T-helper 9 cell (primary cell): ENCODE data around the gene ATRNL1.
"Not testable (repeated sequence)": the region's sequence is repeated elsewhere in the genome, so short reads cannot be mapped to it uniquely, and the experiment has no call there.

ENCODE experiments used
- DNase-seq: peaks from one replicate; pipeline ENCODE4 v3.0.0-alpha.2; 2020

ATRNL1 gene

DNA sequence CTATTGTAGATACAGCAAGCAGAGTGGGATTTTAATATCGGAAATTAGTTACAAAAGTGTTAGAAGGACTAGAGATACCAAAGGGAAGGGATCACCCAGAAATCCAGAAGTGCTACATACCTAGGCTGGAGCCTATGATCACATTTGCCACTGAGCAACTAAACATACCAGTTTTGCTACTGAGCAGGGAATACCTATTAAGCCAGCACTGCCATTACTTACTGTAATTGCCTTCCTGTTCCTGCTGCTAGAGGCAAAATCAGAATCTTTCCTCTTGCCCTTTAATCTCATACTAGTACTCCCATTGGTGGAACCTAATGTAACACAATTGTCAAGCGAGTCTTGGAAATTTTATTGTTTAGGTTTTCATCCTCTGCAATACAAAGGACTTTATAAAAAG, 121.7 kb downstream of the ATRNL1 start:
- no peak for DNase-seq

DNA sequence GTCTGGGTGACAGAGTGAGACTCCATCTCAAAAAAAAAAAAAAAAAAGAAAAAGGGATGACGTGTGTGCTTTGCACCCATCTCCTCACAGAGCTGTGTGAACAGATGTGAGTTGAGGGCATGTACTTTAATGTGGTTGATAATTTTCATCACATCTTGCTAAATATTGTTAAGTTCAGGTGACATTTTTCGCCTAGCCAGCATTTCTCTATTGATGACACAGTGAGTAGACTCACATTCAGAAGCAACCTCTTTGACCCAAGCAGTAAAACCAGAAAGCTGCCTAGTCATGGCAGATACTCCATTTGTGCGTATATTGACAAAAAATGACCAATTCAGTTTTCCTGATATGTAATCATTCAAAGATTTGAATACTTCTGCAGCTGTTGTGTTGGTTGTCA, 126.0 kb downstream of the ATRNL1 start:
- no peak for DNase-seq

DNA sequence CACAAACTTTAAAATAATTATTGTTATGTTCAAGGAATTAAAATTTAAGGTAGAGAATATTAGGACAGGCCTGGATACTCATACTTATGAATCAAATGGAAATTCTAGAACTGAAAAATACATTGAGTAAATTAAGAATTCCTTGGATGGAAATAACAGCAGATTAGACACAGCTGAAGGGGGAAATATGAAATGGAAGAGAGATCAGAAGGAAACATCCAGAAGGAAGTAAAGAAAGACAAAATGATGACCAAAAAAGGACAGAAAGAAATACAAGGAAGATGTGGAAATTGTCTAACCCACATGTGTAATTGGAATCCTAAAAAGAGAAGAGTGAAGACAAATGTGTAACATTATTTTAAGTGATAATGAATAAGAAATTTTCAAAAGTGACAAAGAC, 128.9 kb downstream of the ATRNL1 start:
- DNase-seq, result no peak

DNA sequence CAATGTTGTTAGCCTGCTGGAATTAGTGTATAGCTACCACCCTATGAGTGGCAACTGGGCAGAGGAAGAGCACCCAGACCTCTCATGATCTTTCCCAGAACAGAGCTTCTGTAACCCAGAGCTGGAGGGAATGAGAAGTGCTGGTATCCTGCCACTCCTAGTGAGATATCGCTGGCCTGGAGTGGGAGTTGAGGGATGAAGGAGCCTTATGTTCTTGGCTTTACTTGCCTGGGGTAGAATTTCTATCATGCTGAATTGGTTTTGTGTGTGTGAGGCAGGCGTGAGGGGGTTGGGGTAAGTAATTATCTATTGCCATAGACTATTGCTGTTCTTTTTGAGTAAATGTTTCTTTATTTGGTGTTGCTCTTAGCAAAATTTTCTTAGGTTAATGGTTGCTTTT, 146.6 kb downstream of the ATRNL1 start:
- no peak for DNase-seq

DNA sequence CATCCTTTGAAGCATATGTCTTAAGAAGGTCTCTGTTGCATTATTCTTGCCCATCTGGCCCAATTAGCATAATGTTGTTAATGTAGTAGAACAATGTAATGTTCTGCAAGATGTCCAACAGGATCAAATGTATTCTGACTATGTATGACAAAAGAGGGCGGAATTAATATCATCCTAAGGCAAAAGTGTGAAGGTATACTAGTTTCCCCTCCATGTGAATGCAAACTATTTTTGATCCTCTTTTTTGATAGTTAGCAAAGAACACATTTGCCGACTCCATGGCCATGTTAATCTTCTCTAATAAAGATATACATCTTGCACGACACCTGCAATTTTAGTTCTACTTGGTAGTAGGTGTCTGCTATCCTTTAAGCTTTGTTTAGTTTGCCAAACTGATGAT, 157.6 kb downstream of the ATRNL1 start:
- no peak for DNase-seq

DNA sequence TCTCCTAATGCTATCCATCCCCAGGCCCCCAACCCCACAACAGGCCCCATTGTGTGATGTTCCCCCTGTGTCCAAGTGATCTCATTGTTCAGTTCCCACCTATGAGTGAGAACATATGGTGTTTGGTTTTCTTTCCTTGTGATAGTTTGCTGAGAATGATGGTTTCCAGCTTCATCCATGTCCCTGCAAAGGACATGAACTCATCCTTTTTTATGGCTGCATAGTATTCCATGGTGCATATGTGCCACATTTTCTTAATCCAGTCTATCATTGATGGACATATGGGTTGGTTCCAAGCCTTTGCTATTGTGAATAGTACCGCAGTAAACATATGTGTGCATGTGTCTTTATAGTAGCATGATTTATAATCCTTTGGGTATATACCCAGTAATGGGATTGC, 160.6 kb downstream of the ATRNL1 start:
- DNase-seq, result not testable (repeated sequence)

DNA sequence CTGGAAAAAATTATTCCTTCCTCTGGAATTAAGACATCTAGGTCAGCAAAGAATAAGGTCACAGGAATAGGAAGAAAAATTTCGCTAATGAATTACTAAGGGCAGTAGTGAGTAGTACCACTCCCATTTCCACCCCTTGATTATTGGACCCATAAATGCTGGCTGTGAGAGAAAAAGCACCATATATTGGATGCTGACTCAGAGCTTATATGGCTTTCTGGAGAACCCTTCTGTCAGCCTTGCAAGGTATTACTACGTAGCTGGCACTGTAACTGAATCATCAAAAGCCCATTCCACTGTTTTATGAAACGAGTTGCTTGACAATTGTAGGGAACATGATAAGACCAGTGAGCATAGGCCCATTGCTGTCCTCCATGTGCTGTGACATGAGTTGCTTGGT, 179.3 kb downstream of the ATRNL1 start:
- DNase-seq, result no peak

DNA sequence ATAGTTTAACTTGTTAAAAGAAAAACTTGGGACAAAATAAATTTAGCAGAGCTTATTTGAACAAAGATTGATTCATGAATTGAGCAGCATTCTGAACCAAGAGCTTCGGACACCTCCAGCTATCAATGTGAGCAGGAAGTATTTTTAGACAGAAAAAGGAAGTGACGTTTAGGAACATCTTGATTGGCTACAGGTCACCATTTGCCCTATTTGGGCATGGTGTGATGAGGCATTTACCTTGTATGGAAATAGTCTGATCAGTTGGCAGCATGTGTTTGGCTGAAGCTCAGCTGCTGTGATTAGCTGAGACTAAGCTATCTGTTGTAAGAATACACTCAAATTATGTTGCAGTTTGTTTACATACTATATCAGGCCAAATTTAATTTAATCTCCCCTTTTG, 185.1 kb downstream of the ATRNL1 start:
- no peak for DNase-seq

DNA sequence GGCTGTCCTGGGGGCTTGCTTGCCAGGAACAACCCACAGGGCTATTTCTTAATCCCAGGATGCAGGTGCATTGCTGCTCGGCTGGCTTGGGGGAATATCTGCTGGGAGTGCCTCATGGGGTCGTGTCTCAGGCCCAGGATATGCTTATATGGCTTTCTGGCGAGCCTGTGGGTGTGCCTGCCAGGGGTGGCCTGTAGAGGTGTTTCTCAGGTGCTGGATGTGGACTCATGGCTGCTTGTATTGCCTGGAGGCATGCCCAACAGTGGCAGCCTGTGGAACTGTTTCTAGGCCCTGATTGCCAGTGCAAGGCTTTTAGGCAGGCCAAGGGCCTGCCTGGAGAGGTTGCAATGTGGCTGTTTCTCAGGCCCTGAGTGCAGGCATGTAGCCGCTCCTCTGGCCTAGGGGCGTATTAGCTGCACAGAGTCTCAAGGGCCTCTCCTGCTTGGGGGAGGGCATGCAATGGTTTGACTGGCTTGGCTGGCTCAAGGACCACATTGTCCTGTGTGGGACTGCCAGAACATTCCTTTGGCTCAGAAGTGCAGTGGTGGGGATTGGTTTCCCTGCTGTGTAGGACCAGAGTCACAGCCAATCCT, 202.1 kb downstream of the ATRNL1 start:
- DNase-seq, result no peak

DNA sequence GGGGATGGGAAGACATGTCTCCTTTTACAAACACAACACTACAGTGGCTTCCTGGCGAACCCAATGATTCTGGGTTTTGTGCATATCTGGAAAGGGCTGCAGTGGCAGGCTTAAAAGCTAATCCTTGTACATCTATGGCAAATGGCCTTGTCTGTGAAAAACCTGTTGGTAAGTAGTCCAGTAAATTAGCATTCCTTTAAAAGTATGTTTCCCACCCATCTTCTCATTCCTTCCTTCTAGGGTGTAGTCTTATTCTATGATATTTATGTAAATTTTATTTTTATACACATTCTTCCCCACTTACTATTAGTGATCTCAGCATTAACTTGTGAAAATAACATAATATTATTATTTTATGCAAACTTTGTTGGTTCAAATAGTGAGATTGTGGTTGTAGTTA, 206.9 kb downstream of the ATRNL1 start:
- no peak for DNase-seq

DNA sequence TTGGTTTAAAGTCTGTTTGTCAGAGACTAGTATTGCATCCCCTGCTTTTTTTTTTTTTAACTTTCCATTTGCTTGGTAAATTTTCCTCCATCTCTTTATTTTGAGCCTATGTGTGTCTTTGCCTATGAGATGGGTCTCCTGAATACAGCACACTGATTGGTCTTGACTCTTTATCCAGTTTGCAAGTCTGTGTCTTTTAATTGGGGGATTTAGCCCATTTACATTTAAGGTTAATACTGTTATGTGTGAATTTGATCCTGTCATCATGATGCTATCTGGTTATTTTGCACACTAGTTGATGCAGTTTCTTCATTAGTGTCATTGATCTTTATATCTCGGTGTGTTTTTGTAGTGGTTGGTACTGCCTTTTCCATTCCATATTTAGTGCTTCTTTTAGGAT, 226.5 kb downstream of the ATRNL1 start:
- not testable (repeated sequence) for DNase-seq

DNA sequence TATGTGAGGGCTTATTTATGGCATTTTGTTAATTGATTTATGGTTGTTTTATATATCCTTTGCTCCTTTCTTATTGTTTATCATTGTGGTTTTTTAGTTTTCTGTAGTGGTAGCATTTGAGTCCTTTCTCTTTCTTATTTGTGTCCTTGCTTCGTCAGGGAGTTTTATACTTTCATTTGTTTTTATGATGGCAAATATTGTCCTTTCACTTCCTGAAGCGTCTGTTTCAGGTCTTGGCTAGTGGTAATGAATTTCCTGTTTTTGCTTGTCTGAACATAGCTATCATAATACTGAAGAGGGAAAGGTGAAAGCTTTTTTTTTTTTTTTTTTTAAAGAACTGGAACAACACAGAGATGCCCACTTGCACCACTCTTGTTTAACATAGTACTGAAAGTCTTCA, 228.2 kb downstream of the ATRNL1 start:
- no peak for DNase-seq

DNA sequence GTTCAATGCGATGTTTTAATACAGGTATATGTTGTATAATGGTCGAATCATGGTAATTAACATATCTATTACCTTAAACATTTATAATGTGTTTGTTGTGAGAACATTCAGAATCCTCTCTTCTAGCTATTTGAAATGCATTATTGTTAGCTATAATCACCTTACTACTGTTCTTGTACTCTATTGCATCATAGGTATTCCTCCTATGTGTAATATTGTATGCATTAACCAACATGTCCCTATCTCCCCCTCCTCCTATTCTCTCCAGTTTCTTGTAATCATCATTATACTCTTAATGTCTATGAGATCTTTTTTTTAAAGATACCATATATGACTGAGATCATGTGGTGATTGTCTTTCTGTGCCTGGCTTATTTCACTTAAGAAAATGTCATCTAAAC, 235.2 kb downstream of the ATRNL1 start:
- no peak for DNase-seq

DNA sequence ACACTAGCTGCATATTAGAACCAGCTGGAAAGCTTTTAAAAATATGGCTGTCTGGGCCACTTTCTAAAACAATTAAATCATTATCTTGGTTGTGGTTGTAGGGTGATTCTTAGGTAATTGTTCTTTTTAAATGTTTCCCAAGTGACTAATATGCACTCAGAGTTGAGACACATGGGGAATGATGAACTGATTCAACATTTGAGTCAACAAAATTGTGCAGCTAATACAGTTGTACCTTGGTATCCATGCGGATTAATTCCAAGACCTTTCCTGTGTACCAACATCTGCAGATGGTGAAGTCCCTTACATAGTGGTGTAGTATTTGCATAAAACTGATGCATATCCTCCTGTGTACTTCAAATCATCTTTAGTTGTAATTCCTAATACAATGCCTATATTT, 242.2 kb downstream of the ATRNL1 start:
- no peak for DNase-seq

DNA sequence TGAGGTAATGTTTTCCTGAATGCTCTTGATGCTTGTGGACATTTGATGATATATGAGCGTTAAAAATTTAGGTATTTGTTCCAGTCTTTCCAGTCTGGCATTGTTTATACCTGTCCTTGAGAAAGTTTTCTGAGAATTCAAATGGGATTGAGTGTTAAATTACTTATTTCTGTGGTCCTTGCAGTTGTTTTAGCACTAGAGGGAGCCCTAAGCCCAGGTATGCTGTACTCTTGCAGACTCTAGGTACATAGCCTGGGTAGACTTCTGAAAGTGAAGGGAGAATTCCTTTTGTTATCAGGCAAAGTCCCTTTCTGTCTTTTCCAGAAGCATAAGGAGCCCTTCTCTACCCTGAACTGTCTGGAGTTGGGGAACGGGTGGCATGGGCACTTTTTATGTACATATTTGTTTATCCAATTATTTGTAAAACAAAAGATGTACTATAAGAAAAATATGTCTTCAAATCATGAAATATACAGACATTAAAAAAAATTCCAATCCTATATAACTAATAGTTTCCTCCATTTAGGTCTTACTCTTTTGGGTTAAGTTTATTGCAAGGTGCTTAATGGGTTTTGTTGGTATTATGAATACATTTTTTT, 262.1 kb downstream of the ATRNL1 start:
- no peak for DNase-seq

DNA sequence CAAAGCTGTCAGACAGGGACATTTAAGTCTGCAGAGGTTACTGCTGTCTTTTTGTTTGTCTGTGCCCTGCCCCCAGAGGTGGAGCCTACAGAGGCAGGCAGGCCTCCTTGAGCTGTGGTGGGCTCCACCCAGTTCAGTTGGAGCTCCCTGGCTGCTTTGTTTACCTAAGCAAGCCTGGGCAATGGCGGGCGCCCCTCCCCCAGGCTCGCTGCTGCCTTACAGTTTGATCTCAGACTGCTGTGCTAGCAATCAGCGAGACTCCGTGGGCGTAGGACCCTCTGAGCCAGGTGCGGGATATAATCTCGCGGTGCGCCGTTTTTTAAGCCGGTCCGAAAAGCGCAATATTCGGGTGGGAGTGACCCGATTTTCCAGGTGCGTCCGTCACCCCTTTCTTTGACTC, 274.8 kb downstream of the ATRNL1 start:
- not testable (repeated sequence) for DNase-seq

DNA sequence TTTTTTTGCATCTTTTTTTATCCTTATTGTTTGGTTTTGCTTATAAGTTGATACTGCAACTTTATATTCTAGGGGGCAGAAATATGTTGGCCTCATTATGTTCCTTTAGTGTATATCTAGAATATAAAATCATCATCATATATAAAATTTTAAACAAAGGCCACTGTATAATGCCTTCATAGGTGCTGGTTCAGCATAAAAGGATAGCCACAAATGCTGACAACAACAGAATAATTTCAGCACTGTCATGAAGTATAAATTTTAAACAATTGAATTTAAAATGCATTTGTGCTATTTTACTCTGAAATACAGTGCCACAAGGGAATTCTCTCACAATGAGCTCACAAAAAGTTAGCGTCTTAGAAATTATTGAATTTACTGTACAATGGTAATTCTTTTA, 285.9 kb downstream of the ATRNL1 start:
- no peak for DNase-seq

DNA sequence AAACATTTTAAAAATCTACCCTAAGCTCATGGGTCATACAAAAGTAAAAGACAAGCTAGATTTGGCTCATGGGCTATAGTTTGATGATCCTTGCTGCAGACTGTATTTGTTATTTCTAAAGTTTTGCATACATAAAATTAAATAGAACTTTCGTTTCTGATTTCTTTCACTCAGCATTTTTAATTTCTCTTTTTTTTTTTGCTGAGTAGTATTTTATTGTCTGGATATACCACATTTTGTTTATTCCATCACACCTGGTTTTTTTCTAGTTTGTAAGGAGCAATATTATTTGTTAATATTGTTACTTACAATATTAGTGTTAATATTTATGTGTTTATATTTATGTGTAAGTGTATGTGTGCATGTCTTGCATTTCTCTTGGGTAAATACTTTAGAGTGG, 291.5 kb downstream of the ATRNL1 start:
- DNase-seq, result no peak

DNA sequence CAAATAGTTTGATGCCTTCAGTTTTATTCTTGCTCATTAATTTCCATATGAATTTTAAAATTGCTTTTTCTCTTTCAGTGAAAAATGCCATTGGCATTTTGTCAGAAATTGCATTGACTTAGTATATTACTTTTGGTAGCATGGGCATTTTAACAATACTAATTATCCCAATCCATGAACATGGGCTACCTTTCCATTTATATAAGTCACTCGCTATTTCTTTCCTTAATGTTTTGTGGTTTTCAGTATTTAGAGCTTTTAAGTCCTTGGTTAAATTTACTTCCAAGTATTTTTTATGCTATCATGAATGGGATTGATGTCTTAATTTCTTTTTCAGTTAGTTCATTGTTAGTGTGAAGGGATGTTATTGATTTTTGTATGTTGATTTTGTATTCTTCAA, 297.4 kb downstream of the ATRNL1 start:
- no peak for DNase-seq

DNA sequence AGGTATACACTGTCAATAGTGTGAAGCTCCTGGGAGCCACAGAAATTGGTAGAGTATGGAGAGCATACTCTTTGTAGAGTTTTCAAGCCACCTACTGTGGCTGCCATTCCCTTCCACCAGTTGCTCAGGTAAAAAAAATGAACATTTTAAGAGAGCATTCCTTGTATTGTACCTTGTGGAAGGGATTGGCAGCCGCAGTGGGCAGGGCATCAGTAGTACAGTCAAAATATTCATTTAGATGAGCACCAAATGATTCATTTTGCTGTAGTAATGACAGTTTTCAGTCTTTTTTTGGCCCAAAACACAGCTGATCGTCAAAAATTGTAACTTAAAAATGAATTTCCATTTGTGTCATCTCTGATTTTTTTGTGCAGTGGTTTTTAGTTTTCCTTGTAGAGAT, 304.9 kb downstream of the ATRNL1 start:
- no peak for DNase-seq

DNA sequence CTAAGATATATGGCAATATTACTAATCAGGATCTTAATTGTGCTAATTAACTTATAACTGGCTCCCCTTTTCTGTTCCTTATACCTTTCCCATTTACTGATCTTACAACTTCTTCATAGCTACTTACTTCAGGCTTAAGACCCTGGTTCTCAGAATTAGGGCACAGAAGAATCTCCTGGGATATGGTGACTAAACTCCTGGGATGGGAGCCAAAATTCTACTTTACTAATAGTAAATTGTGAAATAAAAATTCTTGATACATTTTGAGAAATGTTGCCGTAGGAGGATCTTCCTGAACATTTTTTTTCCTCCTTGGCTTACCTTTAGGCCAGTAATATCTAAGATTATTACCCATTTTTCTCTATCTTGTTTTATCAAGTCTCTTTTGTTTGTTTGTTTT, 309.5 kb downstream of the ATRNL1 start:
- DNase-seq, result no peak

DNA sequence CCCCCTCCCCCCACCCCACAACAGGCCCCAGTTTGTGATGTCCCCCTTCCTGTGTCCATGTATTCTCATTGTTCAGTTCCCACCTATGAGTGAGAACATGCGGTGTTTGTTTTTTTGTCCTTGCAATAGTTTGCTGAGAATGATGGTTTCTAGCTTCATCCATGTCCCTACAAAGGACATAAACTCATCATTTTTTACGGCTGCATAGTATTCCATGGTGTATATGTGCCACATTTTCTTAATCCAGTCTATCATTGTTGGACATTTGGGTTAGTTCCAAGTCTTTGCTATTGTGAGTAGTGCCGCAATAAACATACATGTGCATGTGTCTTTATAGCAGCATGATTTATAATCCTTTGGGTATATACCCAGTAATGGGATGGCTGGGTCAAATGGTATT, 312.7 kb downstream of the ATRNL1 start:
- DNase-seq, result not testable (repeated sequence)

DNA sequence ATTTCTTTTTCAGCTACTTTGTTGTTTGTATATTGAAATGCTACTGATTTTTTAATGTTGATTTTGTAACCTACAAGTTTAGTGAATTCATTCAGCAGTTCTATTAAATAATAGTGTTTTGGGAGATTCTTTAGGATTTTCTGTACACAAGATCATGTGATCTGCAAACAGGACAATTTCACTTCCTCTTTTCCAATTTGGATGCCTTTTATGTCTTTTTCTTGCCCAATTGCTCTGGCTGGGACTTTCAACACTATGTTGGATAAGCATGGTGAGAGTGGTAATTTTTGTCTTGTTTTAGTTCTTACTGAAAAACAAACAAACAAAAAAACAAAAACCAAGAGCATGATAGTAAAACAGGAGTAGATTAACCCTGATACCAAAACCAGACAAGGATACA, 316.2 kb downstream of the ATRNL1 start:
- DNase-seq, result no peak

DNA sequence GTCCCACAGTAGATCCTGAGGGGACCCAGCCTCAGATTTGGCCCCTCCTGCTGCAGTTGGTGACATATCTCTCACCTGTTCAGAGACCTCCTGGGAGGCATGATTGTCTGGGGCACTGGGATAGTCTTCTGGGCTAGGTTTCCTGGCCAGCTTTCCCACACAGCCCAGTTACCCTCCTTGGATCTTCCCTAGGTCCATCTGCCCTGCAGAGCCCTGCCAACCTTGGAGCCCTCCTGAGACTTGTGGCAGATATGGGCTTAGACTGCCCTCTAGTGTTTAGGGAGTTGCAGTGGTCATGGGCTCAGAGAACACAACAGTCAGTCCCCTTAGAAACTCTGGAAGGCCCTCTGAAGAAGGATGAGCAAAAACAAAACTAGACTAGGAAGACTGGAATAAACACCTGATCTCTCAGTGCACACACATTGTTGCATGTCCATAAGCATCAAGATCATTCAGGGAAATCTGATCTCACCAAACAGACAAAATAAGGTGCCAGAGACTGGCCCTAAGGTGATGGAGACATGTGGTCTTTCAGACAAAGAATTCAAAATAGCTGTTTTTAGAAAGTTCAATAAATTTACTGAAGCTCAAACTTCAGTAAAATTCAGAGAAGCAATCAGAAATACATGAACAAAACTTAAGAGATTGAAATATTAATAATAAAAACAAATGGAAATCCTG, 324.6 kb downstream of the ATRNL1 start:
- DNase-seq, result no peak

DNA sequence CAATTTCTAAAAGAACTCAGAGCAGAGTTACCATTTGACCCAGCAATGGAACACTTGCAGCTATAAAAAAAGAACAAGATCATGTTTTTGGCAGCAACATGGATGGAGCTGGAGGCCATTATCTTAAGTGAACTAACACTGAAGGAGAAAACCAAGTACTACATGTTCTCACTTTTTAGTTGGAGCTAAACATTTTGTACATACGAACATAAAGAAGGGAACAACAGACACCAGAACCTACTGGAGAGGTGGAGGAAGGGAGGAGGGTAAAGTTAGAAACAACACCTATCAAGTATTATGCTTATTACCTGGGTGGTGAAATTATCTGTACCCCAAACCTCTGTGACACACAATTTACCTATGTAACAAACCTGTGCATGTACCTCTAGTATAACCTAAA, 329.5 kb downstream of the ATRNL1 start:
- no peak for DNase-seq
